Neuronal stem cell (in vitro differentiated cells): ENCODE results near the gene RPS15.
A peak's percentile ranks its signal among the peaks of the same experiment; 100 is the strongest.

Experiments used
- DNase-seq: peaks from one replicate; pipeline ENCODE4 v3.0.0-alpha.2; 2013; ENCODE audit warnings: low spot score
- H2AFZ ChIP-seq: one replicate; pipeline ENCODE4 v1.6.1; 2013; ENCODE audit warnings: mild to moderate bottlenecking, low read length, inconsistent platforms
- H2AK5ac ChIP-seq: 2 replicates; pipeline ENCODE4 v1.6.1; 2013; ENCODE audit warnings: low read depth, mild to moderate bottlenecking, inconsistent platforms, low read length, moderate library complexity, mixed read lengths
- H2BK120ac ChIP-seq: 2 replicates; pipeline ENCODE4 v1.6.1; 2013; ENCODE audit warnings: low read depth, mild to moderate bottlenecking, inconsistent platforms, low read length, moderate library complexity, mixed read lengths
- H2BK12ac ChIP-seq: one replicate; pipeline ENCODE4 v1.6.1; 2013; ENCODE audit warnings: low read length, inconsistent platforms
- H2BK15ac ChIP-seq: 2 replicates; pipeline ENCODE4 v1.6.1; 2013; ENCODE audit warnings: mild to moderate bottlenecking, low read length, inconsistent platforms, mixed read lengths
- H2BK5ac ChIP-seq: one replicate; pipeline ENCODE4 v1.6.1; 2013; ENCODE audit warnings: inconsistent platforms, mild to moderate bottlenecking, low read length, moderate library complexity
- H3K14ac ChIP-seq: one replicate; pipeline ENCODE4 v1.6.1; 2013; ENCODE audit warnings: low read length, inconsistent platforms
- H3K18ac ChIP-seq: 2 replicates; pipeline ENCODE4 v1.6.1; 2013; ENCODE audit warnings: low read length, inconsistent platforms
- H3K23ac ChIP-seq: 2 replicates; pipeline ENCODE4 v1.6.1; 2013; ENCODE audit warnings: low read depth, mild to moderate bottlenecking, mixed read lengths, low read length, inconsistent platforms; ENCODE audit not compliant: poor library complexity
- H3K27ac ChIP-seq: replicated peaks from 3 replicates; pipeline ENCODE4 v1.5.1; 2013; ENCODE audit warnings: low read length, inconsistent platforms
- H3K27me3 ChIP-seq, 3 experiments: 2 replicates each; pipeline ENCODE4 v1.6.1; 2013; ENCODE audit warnings: low read length in 3 of 3, mild to moderate bottlenecking in 2 of 3, inconsistent platforms in 1 of 3, low read depth in 1 of 3, mixed read lengths in 1 of 3, moderate library complexity in 1 of 3; ENCODE audit not compliant: control insufficient read depth in 3 of 3, insufficient read depth in 3 of 3
- H3K36me3 ChIP-seq, 2 donors: replicated peaks in 1 of 2; 2 replicates each; pipeline ENCODE4 v1.6.1; 2013; ENCODE audit warnings: low read length in 2 of 2; ENCODE audit not compliant: control insufficient read depth in 2 of 2, insufficient read depth in 2 of 2
- H3K4ac ChIP-seq: 2 replicates; pipeline ENCODE4 v1.6.1; 2013; ENCODE audit warnings: inconsistent platforms, mild to moderate bottlenecking, low read length, moderate library complexity
- H3K4me1 ChIP-seq, 2 donors: 1 replicate in 1 of 2; 2 replicates in 1 of 2; pipeline ENCODE4 v1.6.1; 2013; ENCODE audit warnings: low read length in 2 of 2, low read depth in 1 of 2; ENCODE audit not compliant: control insufficient read depth in 2 of 2, insufficient read depth in 1 of 2
- H3K4me2 ChIP-seq: one replicate; pipeline ENCODE4 v1.6.1; 2013; ENCODE audit warnings: mild to moderate bottlenecking, low read length, inconsistent platforms; ENCODE audit not compliant: insufficient read depth, poor library complexity, severe bottlenecking
- H3K4me3 ChIP-seq, 2 donors: 2 replicates each; pipeline ENCODE4 v1.5.1; 2013; ENCODE audit warnings: low read length in 2 of 2, mild to moderate bottlenecking in 2 of 2, inconsistent platforms in 1 of 2, moderate library complexity in 1 of 2
- H3K79me1 ChIP-seq: one replicate; pipeline ENCODE4 v1.6.1; 2013; ENCODE audit warnings: low read depth, mild to moderate bottlenecking, inconsistent platforms, low read length, moderate library complexity
- H3K9ac ChIP-seq: one replicate; pipeline ENCODE4 v1.6.1; 2013; ENCODE audit warnings: mild to moderate bottlenecking, low read depth, low read length, inconsistent platforms; ENCODE audit not compliant: poor library complexity
- H3K9me3 ChIP-seq, 2 donors: replicated peaks in 1 of 2; 2 replicates each; pipeline versions ENCODE3 to v1.6.1; 2013; ENCODE audit warnings: low read length in 2 of 2, mild to moderate bottlenecking in 2 of 2, inconsistent platforms in 1 of 2, low read depth in 1 of 2, mixed read lengths in 1 of 2, moderate library complexity in 1 of 2; ENCODE audit not compliant: control insufficient read depth in 2 of 2, insufficient read depth in 1 of 2
- H4K8ac ChIP-seq: one replicate; pipeline ENCODE4 v1.6.1; 2013; ENCODE audit warnings: low read depth, mild to moderate bottlenecking, inconsistent platforms, low read length, moderate library complexity
- H4K91ac ChIP-seq: one replicate; pipeline ENCODE4 v1.6.1; 2013; ENCODE audit warnings: low read length, low read depth, mild to moderate bottlenecking, inconsistent platforms; ENCODE audit not compliant: poor library complexity
- WGBS, 2 donors: extraction: QIAGEN DNeasy Blood & Tissue Kit; methylation state at CpG; one replicate each; pipeline ENCODE4 v1.1.7; 2013; ENCODE audit warnings: missing lambda C conversion rate in 2 of 2, mixed read lengths in 1 of 2; ENCODE audit not compliant: insufficient read length in 2 of 2, insufficient replicate concordance in 1 of 2; ENCODE audit errors: extremely low coverage in 2 of 2; 5-methylcytosine and 5-hydroxymethylcytosine counted together

Gene RPS15

GRCh38 chr19:1469255-1470054 lies 31.3 kb downstream of the RPS15 start:
- peak overlapping the region in 1 of 2 donors; percentile 23 for H3K4me3 ChIP-seq
- no peak overlapping the region for H2BK5ac ChIP-seq
- H2BK120ac ChIP-seq: peak overlapping the region; percentile 61
- H2BK12ac ChIP-seq: peak overlapping the region; percentile 84
- H3K4me2 ChIP-seq: peak overlapping the region; percentile 66
- no peak overlapping the region for H3K27ac ChIP-seq
- peaks cover 31% of the 10 kb centered on the region for H3K79me1 ChIP-seq
- DNase-seq: no peak
- peaks cover 0 to 11% of the 10 kb centered on the region in 2 donors for H3K9me3 ChIP-seq
- WGBS, 2 donors: no CpG with 5 or more reads among the region's 117 CpGs
- peaks cover 0 to 73% (median 50%) of the 10 kb centered on the region in 3 experiments for H3K27me3 ChIP-seq
- H4K8ac ChIP-seq: peak overlapping the region; percentile 43
- H2BK15ac ChIP-seq: peak overlapping the region; percentile 85
- peak overlapping the region; percentile 56 for H3K14ac ChIP-seq
- H3K9ac ChIP-seq: peak overlapping the region; percentile 70
- H2AK5ac ChIP-seq: peak overlapping the region; percentile 92
- peaks cover 5 to 27% of the 10 kb centered on the region in 2 donors for H3K4me1 ChIP-seq
- peak overlapping the region; percentile 85 for H3K23ac ChIP-seq
- peaks cover 1 to 47% of the 10 kb centered on the region in 2 donors for H3K36me3 ChIP-seq
- peak overlapping the region; percentile 97 for H3K18ac ChIP-seq
- H2AFZ ChIP-seq: no peak overlapping the region
- no peak overlapping the region for H3K4ac ChIP-seq
- H4K91ac ChIP-seq: no peak overlapping the region

GRCh38 chr19:1470055-1470304 lies 31.8 kb downstream of the RPS15 start:
- Histone ChIP-seq H3K23ac (peak overlapping the region; percentile 85), H3K27me3 (peaks cover 0 to 68% (median 50%) of the 10 kb centered on the region in 3 experiments), H2BK12ac (peak overlapping the region; percentile 84), H2AK5ac (peak overlapping the region; percentile 92), H4K8ac (peak overlapping the region; percentile 43), H3K36me3 (peaks cover 1 to 45% of the 10 kb centered on the region in 2 donors), H3K4ac (peak overlapping the region; percentile 84), H3K9me3 (peaks cover 0 to 11% of the 10 kb centered on the region in 2 donors), H2BK120ac (peak overlapping the region; percentile 61), H3K14ac (peak overlapping the region; percentile 38), H3K79me1 (peaks cover 30% of the 10 kb centered on the region), H3K9ac (no peak overlapping the region), H3K4me1 (peaks cover 7 to 27% of the 10 kb centered on the region in 2 donors), H3K4me3 (no peak overlapping the region), H4K91ac (no peak overlapping the region), H2AFZ (no peak overlapping the region), H2BK15ac (peak overlapping the region; percentile 85), H3K18ac (peak overlapping the region; percentile 97), H3K4me2 (peak overlapping the region; percentile 94), H2BK5ac (no peak overlapping the region), H3K27ac (no peak overlapping the region)
- no peak for DNase-seq
- no CpG with 5 or more reads among the region's 22 CpGs for WGBS, 2 donors

GRCh38 chr19:1470305-1471009 lies 32.3 kb downstream of the RPS15 start:
- Histone ChIP-seq H3K4ac (peak overlapping the region; percentile 84), H3K4me3 (peak overlapping the region in 1 of 2 donors; percentile 71), H2AK5ac (peak overlapping the region; percentile 92), H3K9ac (peak overlapping the region; percentile 77), H3K79me1 (peaks cover 26% of the 10 kb centered on the region), H3K18ac (peak overlapping the region; percentile 97), H2BK120ac (peak overlapping the region; percentile 61), H4K91ac (no peak overlapping the region), H3K23ac (peak overlapping the region; percentile 85), H3K27me3 (peaks cover 0 to 63% (median 45%) of the 10 kb centered on the region in 3 experiments), H2AFZ (no peak overlapping the region), H2BK12ac (no peak overlapping the region), H3K4me1 (peaks cover 7 to 27% of the 10 kb centered on the region in 2 donors), H3K27ac (peak overlapping the region; percentile 78), H3K4me2 (peak overlapping the region; percentile 94), H4K8ac (no peak overlapping the region), H3K14ac (peak overlapping the region; percentile 38), H3K9me3 (peaks cover 0 to 9% of the 10 kb centered on the region in 2 donors), H2BK5ac (peak overlapping the region; percentile 21), H3K36me3 (peaks cover 0 to 45% of the 10 kb centered on the region in 2 donors), H2BK15ac (peak overlapping the region; percentile 85)
- DNase-seq: peak; percentile 83
- no CpG with 5 or more reads among the region's 67 CpGs for WGBS, 2 donors
